Hematopoietic multipotent progenitor cell treated with erythropoietin and hydrocortisone succinate and interleukin-3 and kit ligand, for 17 days (in vitro differentiated cells): ENCODE results near the gene AGAP1.

Experiments used
- DNase-seq: peaks from one replicate; pipeline ENCODE4 v3.0.0-alpha.2; 2015; ENCODE audit warnings: low spot score

AGAP1 gene

DNA sequence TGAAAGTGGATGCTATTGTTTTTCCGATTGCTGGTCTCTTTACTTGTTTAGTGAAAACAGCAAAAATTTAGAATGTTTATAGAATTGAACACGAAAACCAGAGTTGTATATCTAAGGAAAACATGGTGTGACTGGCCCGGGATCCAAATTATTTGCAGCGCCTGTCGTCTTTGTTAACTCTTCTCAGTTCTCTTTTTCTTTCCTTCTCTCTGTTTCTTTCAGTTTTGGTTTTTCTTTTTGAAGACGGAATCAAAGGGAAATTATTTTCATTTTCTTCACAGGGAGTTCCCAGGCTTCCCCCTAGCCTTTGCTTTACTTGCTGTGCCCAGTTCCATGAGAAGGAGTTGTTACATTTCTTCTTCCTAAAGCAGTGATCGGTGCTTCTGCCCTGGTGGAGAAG is 76.0 kb downstream of the AGAP1 start:
- DNase-seq = no peak

DNA sequence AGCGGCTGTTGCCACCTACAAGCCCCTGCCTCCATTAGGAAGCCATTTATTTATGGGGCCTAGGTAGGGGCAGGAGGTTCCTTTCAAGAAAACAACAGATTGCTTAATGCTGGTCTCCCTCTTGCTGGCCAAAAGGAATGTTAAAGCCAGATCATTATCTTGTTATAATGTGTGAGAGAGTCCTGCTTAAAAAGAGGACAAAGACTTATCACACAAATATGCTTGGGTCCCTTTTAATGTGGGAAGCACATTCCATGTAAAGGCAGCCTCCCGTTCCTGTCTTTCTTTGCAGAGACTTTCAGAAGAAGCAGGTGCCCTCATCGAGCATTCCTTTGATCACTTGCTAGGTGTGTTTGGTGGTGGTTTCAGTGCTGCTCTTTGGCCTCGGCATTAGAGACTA is 76.4 kb downstream of the AGAP1 start:
- no peak for DNase-seq

DNA sequence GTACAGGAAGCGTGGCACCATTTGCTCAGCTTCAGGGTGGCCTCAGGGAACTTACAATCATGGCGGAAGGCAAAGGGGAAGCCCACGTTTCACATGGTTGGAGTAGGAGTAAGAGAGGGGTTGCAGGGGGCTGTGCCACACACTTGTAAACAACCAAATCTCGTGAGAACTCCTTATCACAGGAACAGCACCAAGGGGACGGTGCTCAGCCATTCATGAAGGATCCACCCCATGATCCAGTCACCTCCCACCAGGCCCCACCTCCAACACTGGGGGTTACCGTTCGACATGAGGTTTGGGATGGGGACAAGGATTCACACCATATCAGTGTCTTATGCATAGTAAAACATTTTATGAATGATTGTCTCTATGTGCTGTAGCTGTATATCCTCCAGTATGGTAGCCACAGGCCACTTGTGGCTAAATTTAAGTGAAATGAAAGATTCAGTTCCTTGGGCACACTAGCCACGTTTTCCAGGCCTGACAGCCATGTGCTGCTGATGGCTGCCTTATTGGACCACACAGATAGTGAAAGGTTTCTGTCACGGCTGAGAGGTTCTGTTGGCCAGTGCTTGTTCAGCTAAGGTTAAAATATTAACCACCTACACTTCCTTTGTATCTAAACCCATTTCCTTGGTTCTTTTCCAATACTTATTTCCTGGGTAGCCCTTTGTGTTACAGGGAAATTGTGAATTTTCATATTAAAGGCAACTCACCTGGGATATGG is 77.3 kb downstream of the AGAP1 start:
- DNase-seq = no peak

DNA sequence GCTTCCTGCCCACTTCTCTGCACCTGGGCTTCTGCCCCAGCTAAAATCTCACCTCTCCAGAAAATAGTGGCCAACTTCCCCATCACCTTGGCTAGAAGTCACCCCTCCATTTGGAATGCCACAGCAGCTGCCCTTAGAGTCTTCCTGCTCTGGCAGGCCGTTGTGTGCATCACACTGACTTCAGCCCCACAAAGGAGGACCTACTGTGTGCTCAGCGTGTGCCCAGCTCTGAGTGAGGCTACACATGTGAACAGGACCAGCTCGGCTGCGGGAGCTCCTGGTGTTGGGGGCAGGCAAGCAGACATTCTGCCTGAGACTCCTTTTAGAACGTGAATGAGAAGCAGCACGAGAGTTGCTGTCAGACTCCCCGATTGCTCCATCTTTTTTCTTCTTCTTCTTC is 78.7 kb downstream of the AGAP1 start:
- DNase-seq = no peak

DNA sequence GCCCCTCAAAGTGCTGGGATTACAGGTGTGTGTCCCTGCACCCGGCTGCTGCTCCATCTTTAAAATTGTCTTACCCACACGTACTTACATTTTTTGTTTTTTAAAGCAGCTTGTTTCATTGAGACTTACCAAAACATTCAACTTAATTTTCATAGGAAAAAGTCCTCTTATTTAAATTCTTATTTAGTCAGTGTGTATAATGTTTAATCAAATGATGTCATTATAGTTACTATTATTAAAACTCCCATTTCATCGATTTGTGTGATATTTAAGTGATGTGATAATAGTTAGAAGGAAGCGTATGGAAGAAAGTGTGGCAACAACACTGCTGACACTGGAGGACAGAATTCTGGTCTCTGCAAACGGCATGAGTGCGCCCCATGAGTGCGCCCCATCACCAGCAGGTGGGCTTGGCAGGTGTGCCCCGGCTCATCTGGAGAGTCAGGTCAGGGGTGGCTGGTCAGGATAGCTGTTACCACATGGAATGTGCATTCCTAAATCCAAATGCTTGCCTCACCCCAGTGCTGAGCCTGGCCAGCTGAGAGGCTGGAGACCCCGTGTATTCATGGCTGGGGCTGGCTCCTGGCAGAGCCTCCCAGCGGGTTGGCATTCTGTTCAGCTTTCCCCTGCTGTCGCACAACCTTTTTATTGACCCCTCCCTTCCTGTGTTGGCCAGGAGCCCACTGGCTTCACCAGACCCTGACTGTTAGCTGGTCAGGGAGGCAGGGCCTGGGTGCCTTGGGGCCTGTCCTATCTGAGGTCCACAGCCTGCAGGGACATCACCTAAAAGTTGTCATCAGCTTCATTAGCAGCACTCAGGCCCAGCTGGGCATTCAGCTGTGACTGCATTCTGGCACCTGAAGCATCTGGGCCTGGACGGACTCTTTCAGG is 79.7 kb downstream of the AGAP1 start:
- no peak for DNase-seq

DNA sequence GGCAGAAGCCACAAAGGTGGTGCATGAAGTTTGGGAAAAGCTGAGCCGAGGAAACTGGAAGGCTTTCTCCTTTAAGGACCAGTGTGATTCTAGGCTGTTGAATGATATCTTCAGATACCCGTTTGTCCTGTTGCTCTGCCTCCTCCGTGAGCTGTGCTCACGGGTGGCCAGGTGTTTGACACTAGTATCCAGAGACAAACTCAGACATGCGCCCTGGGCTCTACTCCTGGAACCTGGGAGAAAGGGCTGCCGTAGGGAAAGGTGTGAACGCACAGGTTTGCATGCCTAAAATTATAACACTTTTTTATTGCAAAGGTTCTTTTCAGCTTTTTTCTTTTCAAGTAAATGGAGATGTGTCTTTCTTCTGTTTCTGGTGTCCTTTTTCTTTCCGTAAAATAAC is 81.6 kb downstream of the AGAP1 start:
- no peak for DNase-seq

DNA sequence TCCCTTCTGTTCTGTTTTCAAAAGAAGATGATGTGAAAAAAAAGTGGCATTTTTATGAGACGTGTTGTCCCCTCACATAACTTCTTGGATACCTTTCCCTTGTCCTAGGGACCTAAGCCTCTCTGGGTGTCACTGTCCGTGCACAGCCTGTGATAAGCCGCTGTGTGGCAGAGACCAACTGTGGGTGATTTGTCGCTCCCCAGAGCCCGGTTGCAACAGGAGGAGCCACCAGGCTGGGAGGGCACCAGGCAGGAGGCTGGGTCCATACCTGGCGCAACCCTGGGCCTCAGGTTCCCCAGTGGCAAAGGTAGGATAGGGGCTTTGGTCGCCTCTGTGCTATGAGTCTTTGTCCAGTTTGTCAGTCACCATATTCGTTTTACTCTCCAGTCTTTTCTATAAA is 82.1 kb downstream of the AGAP1 start:
- DNase-seq = no peak

DNA sequence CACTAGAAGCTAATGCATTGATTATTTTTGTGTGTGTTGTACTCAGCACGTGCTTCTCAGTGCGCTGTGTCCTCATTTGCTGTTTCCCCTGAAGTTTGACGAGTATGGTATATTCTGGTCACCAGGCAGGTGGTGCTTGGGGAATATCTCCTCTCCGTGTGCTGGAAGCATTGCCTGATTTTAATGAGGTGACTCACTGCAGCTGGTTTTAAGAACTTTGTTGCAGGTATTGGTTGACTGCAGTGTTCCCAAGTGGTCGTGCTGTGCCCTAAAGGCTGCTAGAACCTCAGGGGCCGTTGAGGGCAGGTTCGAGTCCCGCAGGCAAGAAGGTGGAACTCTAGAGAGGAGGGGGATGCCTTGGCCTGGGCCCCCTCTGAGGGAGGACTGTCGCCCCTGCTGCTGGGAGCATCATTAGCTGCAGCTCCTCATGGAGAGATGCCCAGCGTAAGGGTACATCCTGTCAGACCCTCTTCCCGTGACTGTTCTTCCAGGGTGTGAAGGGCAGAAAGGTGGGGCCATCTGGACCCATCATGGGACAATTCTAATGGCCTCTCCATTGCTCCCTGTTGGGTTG is 82.6 kb downstream of the AGAP1 start:
- no peak for DNase-seq

DNA sequence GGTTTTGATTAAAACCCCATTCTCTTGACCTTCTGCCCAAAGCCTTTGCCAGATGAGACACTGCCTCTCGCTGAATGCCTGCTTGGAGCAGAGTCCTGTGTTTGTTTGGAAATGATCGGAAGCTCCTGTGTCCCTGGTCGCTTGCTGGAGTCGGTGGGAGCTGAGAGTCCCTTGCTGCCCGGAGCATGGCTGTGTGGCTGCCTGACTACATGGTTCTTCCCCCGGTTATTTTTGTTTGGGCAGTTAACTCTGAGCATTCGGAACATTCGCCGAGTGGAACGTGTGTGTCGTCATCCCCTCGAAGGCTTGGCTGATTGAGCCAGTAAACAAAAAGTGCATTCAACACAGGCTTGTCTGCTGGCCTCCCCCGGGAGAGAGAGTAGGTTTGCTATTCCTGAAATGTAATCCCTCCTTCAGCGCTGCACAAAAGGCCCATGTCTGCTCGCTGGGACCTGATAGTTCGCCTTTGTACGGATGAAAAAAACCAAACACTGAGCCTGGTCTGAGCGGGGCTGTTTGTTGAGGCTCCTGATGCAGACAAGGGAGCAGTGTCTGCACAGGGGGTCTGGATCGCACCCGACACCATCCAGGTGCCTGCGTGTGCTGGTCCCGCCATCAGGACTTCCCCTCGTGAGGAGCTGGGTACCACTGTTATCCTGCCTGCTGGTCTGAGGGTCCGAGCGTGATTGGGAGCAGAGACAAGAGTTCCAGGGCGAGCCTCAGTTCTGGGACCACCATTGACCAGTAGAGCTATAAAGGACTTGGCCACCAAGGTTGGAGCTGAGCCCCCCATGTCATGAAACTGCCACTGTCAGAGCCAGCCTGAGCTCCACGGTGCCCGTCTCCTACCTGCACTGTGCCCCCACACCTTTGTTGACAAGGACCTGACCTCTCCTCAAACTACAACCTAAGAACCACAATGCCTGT is 83.8 kb downstream of the AGAP1 start:
- no peak for DNase-seq

DNA sequence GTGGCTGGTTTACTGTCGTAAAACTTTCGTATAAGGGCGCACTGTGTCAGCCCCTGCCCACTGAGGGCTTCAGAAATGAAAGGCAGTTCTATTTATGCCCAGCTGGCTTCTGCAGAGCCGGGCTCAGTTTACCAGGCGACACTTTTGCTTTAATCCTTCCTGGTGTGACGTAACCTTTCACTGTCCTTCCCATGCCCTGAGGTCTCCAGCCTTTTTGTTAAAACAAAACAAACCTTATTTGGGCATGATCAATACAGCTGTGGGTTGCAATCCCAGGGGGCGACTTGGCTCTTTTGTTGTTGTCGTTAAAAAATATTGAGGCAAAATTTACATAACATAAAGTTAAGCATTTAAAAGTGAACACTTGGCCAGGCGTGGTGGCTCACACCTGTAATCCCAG is 85.3 kb downstream of the AGAP1 start:
- no peak for DNase-seq

DNA sequence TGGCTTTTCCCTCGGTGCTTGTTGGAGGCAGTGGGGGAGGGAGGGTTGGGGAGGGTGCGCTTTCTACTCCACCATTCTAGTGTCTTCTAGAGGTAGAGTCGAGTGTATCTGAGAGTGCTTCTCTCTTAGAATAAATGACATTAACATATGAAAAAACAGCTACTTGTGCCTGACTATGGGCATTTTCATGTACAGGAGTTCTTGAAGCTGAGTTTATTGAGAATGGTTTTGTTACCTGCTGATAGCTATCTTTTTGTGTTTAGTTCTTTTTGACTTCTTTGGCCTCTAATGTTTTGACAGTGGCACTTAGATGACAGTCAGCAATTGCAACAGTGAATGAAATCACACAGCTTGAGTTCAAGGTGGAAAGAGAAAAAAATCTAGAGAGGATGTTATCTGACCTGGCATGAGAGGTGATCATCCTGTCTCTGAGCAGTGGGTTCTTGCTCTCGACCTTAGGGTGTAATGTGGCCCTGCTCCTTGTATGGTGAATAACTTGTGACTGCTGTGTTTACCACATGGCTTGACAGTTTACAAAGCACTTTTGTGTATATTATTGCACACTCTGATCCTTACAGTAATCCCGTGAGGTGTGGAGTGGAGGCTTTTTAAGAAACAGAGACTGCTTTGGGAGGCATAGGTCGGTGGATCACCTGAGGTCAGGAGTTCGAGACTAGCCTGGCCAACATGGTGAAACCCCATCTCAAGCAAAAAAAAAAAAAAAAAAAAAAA is 86.7 kb downstream of the AGAP1 start:
- no peak for DNase-seq

DNA sequence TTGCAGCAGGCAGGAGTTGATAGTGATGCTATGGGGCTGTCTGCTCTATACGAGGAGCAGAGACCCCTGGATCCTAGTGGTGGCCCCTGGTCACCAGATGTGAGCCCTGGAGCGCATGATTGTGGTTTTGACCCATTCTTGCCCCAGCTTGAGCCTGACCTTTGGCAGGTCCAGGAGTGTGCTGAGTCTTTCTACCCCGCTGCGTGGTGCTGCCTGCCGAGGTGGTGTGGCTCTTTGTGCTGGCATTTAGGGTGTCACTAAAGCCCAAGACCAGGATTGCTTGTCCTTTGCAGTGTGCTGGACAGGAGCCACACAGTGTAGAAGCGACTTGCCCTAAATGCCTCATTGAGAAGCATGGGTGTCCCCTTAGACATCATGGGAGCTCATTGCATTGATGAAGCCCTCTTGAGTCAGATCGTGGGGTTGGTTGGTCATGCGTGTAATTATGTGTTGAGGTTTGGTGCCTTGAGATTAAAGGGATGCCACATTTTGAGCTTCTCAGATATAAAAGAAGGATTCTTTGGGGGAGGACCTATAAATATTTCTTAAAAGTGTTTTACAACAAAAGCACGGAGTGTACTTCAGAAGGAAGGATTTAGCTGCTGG is 88.3 kb downstream of the AGAP1 start:
- no peak for DNase-seq

DNA sequence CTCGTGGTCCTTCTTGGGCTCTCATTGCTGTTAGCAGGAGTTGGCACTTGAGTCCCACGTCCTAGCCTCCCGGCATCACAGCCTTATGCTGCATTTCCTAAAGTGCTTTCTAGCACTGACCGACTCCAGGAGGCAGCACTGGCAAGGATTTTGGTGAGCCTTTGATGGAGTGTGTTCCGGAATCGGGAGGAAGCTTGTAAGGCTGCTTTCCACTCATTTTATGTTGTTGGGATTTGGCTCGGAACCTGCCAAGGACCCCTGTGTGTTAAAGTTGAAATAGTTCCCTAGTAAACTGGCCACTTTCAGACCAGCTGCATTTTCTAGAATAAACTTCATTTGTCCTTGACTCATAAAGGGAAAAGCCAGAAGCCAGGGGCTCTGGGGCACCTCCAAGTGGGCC is 88.9 kb downstream of the AGAP1 start:
- DNase-seq = no peak

DNA sequence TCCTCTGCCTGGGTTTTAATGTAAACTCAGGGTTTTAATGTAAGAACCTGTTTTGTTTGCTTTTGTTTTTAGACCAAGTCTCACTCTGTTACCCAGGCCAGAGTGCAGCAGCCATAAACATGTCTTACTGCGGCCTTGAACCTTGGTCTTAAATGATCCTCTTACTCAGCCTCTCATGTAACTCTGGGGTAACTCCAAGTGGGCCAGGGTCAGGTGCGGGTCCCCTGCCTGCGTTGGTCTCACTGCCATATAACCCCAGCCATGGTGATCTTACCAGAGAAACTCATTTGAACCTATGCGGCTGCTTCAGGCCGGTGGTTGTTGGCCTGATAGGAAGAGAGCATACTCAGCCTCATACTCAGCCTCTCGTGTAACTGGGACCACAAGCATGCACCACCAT is 89.3 kb downstream of the AGAP1 start:
- no peak for DNase-seq

DNA sequence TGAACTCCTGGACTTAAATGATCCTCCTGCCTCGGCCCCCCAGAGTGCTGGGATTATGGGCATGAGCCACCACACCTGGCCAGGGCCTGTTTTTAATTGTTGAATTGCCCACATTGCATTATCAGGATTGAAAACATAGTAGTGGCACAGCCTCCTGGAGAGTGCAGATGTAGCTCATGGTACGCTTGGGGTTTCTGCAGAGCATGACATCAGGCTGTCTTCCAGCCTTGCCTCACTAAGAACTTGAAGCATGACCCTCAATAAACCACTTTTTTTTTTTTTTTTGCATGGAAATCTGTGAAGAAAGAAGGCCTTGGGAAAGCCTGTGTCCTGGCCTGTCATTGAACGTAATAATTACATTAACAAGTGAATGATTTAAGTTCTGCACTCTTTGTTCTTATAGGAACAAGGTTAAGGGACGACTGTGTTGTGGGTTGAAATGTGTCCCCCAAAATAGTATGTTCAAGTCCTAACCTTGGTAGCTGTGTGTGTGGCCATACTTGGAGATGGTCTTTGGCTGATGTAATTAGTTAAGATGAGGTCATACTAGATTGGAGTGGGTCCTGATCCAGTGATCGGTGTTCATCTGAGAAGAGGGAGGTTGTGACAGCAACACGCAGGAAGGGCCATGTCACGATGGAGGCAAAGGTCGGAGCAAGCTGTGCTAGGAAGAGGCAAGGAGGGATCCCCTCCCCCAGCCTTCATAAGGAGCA is 90.2 kb downstream of the AGAP1 start:
- no peak for DNase-seq

DNA sequence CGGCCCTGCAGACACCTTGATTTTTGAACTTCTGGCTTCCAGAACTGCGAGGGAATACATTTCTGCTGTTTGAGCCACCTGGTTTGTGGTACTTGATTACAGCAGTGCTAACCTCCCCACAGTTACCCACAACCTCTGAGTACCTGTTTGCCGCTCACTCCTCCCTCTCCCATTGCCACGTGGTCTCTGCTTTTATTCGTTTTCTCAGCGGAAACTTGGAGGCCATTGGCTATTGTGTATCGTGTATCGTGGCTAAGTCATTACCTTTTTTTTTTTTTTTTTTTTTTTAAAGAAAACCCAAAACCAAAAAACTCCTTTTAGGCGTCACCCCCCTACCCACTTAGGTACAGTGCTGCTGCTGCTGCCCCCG is 90.8 kb downstream of the AGAP1 start:
- no peak for DNase-seq

DNA sequence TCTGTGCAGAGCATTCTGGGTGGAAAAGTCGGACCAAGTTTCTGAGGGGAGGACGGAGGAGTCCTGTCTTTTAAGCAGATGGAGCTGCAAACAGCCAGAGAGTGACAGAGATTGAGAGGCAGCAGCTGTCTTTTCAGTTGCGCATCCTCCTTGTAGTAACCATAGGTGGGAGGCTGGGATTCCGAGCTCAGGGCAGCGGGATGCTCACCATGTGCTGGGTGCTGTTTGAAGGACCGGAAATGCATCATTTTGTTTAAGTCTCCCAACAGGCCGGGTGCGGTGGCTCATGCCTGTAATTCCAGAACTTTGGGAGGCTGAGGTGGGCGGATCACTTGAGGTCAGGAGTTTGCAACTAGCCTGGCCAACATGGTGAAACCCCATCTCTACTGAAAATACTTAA is 93.4 kb downstream of the AGAP1 start:
- no peak for DNase-seq

DNA sequence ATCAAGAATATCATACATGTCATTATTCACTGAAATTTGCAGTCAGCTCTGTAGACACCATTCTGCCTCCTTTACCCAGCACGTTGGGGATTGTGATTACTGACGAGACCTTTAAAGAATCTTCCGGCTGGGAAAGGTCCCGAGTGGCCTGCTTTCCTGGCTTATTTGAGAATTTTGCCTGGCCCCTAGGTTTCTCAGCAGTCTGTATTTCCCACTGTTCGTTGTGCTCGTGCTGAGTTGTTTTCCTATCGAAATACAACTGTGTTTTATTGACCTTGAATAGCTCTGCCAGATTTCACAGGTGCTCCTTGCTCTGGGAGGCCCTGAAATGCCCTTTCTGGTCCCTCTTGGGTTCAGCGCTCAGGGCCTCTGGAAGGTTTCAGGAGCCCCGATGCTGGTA is 94.9 kb downstream of the AGAP1 start:
- no peak for DNase-seq

DNA sequence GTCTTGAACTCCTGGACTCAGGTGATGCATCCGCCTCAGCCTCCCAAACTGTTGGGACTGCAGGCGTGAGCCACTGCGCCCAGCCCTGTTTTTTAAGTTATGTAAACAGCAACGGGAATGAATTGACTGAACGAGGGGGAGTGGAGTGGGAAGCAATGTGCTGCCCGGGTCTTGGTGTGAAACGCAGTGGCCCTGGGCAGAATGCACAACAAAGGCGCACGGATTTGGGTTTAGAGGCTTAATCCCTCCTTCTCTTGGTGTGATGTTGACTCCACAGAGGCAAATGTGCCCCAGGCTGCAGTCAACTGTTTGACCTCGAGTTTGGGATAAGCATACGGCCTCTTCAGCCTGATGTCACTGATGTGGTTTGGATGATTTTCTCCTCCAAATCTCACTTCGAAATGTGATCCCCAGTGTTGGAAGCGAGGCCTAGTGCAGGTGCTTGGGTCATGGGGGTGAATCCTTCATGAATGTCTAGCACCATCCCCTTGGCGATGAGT is 97.4 kb downstream of the AGAP1 start:
- no peak for DNase-seq

DNA sequence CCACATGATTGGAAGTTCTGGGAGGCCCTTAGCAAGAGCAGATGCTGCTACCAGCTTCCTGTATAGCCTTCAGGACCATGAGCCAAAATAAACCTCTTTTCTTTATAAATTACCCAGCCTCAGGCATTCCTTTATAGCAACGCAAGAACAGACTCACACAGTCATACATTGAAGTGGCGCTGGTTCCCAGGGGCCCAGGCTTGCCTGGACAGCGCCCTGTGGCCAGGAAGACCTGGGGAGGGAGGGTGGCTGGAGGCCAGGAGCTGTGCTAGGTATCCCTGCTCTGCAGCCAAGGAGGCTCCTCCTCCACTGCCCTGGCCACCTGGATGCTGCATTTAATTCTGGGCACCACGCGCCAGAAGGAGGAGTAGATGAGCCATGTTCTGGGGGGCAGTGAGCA is 98.1 kb downstream of the AGAP1 start:
- no peak for DNase-seq
